ENCODE data around the gene LIN54. TPM values are rescaled to one million over a fixed set of nuclear protein-coding genes. Genes with fewer than 3 reads are reported as not detected.
A peak's percentile ranks its signal among the peaks of the same experiment; 100 is the strongest.
"Not testable (repeated sequence)": the region's sequence is repeated elsewhere in the genome, so short reads cannot be mapped to it uniquely, and the experiment has no call there.

Gene LIN54
- total RNA-seq, 1 experiment from 2014 or later = 11.4 TPM

DNA sequence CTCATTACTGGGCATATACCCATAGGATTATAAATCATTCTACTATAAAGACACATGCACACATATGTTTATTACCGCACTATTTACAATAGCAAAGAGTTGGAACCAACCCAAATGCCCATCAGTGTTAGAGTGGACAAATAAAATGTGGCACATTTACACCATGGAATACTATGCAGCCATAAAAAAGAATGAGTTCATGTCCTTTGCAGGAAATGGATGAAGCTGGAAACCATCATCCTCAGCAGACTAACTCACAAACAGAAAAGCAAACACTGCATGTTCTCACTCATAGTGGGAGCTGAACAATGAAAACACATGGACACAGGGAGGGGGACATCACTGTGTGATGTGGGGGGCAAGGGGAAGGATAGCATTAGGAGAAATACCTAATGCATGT is 13.0 kb upstream of the LIN54 start:
- H3K4me3 ChIP-seq (ENCODE audit: insufficient read depth, low read depth, low read length); H3K36me3 ChIP-seq (replicated peaks; ENCODE audit: control insufficient read depth, insufficient read depth, low read length); DNase-seq; H3K27me3 ChIP-seq (ENCODE audit: control insufficient read depth, insufficient read depth, low read length): not testable (repeated sequence)

DNA sequence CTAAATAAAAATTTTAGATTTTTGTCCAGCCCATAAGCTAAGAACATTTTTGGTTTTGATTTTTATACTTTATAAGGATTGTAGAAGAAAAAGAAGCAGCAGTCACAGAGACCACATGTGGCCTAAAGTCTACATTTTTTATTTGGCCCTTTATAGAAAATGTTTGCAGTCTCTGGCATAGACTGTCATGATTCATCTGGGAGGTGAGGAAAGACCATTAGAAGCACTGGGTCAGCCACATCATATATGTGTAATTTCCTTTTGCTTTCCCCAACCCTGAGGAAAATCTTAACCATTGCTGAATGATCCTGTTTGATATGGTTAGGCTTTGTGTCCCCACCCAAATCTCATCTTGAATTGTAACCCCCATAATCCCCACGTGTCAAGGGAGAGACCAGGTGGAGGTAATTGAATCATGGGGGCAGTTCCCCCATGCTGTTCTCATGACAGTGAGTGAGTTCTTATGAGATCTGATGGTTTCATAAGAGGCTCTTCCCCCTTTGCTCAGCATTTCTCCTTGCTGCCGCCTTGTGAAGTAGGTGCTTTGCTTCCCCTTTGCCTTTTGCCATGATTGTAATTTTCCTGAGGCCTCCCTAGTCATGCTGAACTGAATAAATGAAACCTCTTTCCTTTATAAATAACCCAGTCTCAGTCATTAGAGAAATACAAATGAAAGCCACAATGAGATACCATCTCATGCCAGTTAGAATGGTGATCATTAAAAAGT is 12.3 kb upstream of the LIN54 start:
- no peak overlapping the region for H3K4me3 ChIP-seq (ENCODE audit: insufficient read depth, low read depth, low read length)
- no peaks in the 10 kb centered on the region for H3K36me3 ChIP-seq (replicated peaks; ENCODE audit: control insufficient read depth, insufficient read depth, low read length)
- H3K27me3 ChIP-seq (ENCODE audit: control insufficient read depth, insufficient read depth, low read length) = no peaks in the 10 kb centered on the region
- DNase-seq = no peak

DNA sequence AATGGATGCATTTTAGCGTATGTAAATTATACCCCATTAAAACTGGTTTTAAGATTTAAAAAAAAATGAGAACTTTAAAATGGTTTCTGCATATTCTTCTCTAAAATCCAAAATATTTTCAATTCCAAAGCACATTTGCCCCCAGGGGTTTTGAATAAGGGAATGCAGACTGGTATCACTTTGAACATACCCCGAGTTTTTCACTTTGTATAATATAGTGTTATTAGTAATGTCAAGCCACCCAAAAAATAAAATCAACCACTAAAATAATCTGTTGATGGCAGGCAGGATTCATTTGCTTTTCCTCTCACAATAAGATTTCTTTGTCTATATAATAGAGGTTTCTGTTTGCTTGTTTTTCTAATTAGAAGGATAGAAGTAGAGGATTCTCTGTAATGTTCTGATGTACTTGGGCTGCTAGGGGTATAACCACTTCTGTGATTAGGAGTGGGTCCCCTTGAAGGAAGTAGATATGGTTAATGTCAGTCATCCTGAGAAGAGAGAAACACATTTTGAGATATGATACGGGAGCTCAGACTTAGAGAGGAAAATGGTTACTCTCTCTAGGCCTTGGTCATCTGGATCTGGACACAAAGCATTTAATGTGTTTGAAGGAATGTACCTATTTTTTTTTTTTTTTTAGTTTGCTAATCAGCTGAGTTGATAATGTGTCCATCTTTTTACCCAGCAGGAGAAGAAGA is 9.3 kb upstream of the LIN54 start:
- Histone ChIP-seq H3K4me3 (ENCODE audit: insufficient read depth, low read depth, low read length) (no peak overlapping the region), H3K27me3 (ENCODE audit: control insufficient read depth, insufficient read depth, low read length) (no peaks in the 10 kb centered on the region), H3K36me3 (replicated peaks; ENCODE audit: control insufficient read depth, insufficient read depth, low read length) (no peaks in the 10 kb centered on the region)
- DNase-seq = no peak

DNA sequence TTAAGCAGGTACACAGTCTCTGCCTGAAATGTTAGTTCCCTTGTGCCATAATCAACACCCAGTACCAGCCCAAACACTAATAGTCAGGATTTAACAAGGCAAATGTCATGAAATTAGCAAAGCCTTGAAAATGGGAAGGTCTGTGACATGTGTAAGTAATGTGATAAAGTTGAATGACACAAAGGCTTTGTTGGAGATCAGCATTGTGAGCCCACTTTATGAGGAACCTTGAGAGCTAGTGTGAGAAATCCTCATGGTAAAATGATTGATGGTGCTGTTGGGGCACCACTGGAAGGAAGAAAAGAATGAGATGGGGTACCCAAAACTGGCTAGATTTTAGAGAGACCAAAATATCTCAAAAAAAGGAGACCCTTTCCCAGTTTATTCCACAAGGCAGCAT is 3.3 kb upstream of the LIN54 start:
- Histone ChIP-seq H3K27me3 (ENCODE audit: control insufficient read depth, insufficient read depth, low read length) (peaks cover 8% of the 10 kb centered on the region), H3K36me3 (replicated peaks; ENCODE audit: control insufficient read depth, insufficient read depth, low read length) (no peaks in the 10 kb centered on the region), H3K4me3 (ENCODE audit: insufficient read depth, low read depth, low read length) (no peak overlapping the region)
- no peak for DNase-seq

DNA sequence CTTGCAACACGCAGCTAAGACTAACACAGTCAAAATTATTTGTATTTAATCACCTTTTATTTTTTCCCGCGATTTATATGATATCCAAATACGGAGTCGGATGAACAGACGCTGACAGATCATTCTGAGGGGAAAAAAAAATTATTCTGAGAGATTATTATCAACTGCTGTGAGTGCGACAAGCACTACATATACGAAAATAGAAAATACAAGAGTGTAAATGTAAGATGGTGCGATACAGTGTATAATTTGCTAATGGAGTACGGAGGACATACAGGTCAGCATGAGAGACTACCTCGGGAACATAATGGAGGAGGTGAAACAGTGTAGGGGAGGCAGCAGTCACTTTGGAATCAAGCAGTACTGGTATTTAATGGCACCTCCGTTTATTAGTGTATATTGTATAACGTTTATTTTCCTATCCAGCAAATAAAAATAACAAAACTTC is 2.8 kb upstream of the LIN54 start:
- no peak for DNase-seq
- Histone ChIP-seq H3K27me3 (ENCODE audit: control insufficient read depth, insufficient read depth, low read length) (peaks cover 8% of the 10 kb centered on the region), H3K4me3 (ENCODE audit: insufficient read depth, low read depth, low read length) (peak overlapping the region; percentile 42), H3K36me3 (replicated peaks; ENCODE audit: control insufficient read depth, insufficient read depth, low read length) (no peaks in the 10 kb centered on the region)

DNA sequence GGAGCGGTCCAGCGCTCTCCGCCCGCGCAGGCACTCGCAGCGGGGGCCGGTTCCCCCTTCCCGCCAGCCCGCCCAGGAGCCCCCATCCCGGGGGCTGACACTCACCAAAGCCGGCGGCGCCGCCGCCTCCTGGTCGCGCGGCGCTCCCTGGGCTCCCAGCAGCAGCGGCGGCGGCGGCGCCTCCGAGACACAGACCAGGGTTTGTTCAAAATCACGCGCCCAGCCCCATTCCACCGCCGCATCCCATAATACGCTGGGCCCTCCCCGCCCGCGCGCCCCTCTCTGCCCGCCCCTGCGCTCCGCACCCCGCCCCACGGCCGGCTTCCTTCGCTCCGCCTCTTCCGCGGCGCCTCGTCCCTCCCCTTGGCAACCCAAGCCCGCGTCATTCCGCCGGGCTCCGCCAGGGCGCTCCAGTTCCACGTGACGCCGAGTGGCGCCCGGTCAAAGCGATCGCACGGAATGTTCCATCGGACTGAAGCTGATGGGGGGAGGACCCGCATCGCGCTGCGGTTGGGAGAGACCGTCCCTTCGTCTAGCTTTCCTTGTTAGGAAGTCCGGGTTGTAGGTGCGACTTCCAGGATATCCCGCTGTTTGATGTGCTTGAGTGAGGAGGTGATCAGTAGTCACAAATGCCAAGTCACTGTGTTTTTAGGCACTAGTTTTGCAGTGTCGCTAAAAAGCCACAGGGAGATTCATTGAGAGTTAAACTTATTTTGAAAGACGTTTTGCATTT is 2.2 kb upstream of the LIN54 start:
- peaks cover 8% of the 10 kb centered on the region for H3K27me3 ChIP-seq (ENCODE audit: control insufficient read depth, insufficient read depth, low read length)
- H3K36me3 ChIP-seq (replicated peaks; ENCODE audit: control insufficient read depth, insufficient read depth, low read length) = no peaks in the 10 kb centered on the region
- peak overlapping the region; percentile 81 for H3K4me3 ChIP-seq (ENCODE audit: insufficient read depth, low read depth, low read length)
- DNase-seq = peak; percentile 97

DNA sequence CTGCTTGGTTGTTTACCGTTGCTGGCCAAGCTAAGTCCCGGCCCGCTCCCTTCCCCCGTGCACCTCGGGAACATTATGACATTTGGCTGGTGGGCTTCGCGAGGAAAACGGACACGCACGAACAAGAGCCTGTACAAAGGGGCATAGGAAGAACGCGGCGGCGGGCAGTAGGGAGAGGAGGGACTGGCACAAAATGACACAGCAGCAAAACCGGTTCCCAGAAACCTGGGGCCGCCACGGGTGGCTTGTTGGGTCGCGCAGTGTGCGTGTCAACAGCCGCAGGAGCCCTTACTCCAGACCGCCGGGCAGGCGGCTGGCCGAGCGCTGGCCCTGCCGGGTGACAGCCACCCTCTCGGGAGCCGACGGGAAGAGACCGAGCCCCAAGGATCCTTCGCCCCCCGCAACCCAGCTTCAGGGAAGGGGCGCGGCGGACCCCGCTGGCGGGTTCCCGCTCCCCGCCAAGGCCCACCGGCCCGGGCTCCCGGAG is 1.6 kb upstream of the LIN54 start:
- Histone ChIP-seq H3K4me3 (ENCODE audit: insufficient read depth, low read depth, low read length) (peak overlapping the region; percentile 81), H3K36me3 (replicated peaks; ENCODE audit: control insufficient read depth, insufficient read depth, low read length) (no peaks in the 10 kb centered on the region), H3K27me3 (ENCODE audit: control insufficient read depth, insufficient read depth, low read length) (peaks cover 8% of the 10 kb centered on the region)
- no peak for DNase-seq

DNA sequence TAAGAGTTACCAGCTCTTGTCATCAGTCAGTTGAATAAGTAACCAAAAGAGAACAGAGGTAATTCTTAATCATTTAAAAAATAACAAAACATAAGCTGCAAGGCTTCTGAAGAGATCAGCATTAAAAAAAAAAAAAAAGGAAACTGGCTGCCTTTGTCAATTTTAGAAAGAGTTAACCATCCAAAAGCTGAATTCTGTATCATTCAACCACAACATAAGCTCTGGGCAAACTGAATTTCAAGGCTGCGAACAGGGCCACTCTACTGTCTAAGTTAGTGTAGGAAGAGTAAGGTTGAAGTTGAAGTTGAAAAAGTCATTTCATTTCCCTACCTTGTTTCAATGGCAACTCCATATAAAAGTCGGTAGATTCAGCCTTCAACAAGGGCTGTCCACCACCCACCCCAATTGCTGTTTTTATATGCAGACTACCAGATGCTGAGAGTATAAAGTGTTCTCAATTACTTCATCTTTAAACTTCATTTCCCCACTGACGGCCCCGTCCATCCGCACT is 1.1 kb upstream of the LIN54 start:
- Histone ChIP-seq H3K36me3 (replicated peaks; ENCODE audit: control insufficient read depth, insufficient read depth, low read length) (no peaks in the 10 kb centered on the region), H3K27me3 (ENCODE audit: control insufficient read depth, insufficient read depth, low read length) (peaks cover 8% of the 10 kb centered on the region), H3K4me3 (ENCODE audit: insufficient read depth, low read depth, low read length) (peak overlapping the region; percentile 81)
- DNase-seq = peak; percentile 36

DNA sequence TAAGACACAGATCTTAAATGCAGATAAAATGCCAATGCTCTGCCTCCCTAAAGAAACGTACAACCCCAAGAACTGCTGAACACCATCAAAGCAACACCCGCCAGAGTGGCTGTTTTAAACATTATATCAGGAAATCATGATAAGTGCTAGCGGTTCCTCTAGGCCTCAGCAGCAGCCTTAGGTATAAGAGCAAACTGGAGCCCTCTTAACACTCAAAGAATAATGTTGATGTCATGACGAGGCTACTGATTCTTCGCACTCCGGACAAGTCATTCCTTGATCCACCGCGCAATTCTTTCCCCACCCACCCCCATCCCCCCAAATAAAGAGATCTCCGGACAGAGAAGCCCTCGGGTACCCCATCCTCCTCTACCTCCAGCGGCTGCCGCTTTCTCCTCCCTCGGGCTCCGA is 507 bp downstream of the LIN54 start:
- Histone ChIP-seq H3K27me3 (ENCODE audit: control insufficient read depth, insufficient read depth, low read length) (peaks cover 8% of the 10 kb centered on the region), H3K36me3 (replicated peaks; ENCODE audit: control insufficient read depth, insufficient read depth, low read length) (no peaks in the 10 kb centered on the region), H3K4me3 (ENCODE audit: insufficient read depth, low read depth, low read length) (peak overlapping the region; percentile 67)
- DNase-seq = no peak

DNA sequence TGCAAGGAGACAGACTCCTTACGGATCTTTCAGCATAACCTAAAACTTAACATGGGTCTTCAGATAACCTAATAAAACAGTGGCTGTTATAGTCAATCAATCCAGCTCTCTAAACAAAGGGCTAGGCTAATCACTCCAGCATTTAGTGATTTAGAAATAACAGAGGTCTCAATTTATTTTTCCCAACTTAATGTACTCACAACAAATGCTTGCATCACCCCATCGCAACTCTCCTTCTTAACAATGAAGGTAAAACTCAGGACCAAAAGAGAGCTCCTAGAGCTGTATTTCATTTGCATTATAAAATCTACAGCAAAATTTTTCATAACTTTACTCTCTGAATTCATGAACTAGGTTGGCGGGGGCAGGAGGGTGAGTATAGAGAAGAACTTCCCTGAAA is 1.1 kb downstream of the LIN54 start:
- DNase-seq = no peak
- H3K36me3 ChIP-seq (replicated peaks; ENCODE audit: control insufficient read depth, insufficient read depth, low read length) = no peaks in the 10 kb centered on the region
- peak overlapping the region; percentile 67; the same call in 1 of the 2 replicates for H3K4me3 ChIP-seq (ENCODE audit: insufficient read depth, low read depth, low read length)
- H3K27me3 ChIP-seq (ENCODE audit: control insufficient read depth, insufficient read depth, low read length) = peaks cover 8% of the 10 kb centered on the region

DNA sequence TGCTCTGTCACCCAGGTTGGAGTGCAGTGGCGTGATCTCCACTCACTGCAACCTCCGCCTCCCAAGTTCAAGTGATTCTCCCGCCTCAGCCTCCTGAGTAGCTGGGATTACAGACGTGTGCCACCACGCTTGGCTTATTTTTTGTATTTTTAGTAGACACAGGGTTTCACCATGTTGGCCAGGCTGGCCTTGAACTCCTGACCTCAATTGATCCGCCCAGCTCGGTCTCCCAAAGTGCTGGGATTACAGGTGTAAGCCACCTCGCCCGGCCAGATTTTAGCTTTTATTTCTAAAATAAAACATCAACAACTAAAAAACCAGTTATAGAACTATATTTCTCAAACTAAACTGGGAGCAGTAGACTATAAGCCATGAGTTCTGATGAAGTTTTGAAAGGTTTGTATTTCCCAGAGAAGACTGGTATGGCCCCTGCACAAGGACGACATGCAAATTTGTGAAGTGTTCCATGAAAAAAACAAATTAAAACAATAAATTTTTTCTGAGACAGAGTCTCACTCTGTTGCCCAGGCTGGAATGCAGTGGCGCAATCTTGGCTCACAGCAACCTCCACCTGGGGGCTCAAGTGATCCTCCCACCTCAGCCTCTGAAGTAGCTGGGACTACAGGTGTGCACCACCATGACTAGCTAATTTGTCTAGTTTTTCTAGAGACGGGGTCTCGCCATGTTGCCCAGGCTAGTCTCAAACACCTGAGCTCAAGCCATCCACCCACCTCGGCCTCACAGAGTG is 7.4 kb downstream of the LIN54 start:
- not testable (repeated sequence) for H3K4me3 ChIP-seq (ENCODE audit: insufficient read depth, low read depth, low read length); H3K36me3 ChIP-seq (replicated peaks; ENCODE audit: control insufficient read depth, insufficient read depth, low read length); DNase-seq; H3K27me3 ChIP-seq (ENCODE audit: control insufficient read depth, insufficient read depth, low read length)

DNA sequence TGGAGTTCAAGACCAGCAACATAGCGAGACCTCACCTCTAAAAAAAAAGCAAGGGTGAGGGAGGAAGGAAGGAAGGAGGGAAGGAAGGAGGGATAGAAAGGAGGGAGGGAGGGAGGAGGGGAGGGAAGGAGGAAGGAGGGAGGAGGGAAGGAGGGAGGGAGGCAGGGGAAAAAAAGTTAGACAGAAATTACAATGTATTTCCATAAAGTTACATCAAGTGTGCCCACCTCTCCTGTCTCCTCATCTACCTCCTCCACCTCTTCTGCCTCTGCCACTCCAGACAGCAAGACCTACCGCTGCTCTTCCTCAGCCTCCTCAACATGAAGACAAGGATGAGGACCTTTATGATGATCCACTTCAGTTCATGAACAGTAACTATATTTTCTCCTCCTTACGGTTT is 8.3 kb downstream of the LIN54 start:
- no peaks in the 10 kb centered on the region for H3K27me3 ChIP-seq (ENCODE audit: control insufficient read depth, insufficient read depth, low read length)
- DNase-seq = no peak
- no peak overlapping the region for H3K4me3 ChIP-seq (ENCODE audit: insufficient read depth, low read depth, low read length)
- H3K36me3 ChIP-seq (replicated peaks; ENCODE audit: control insufficient read depth, insufficient read depth, low read length) = no peaks in the 10 kb centered on the region

DNA sequence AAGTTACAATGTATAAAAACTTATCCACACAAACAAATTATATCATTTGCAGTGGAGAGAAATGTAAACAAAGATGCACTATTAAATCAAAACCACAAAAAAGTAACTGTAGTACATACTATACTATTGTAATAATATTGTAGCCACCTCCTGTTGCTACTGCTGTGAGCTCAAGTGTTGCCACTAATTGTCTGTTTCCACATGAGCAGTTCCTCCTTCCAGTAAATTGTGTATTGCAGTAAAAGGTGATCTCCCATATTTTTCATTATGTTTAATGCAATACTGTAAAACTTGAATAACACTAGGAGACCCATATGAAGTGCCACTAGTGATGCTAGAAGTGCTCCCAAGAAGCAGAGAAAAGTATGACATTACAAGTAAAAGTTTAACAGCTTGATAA is 11.7 kb downstream of the LIN54 start:
- DNase-seq = no peak

DNA sequence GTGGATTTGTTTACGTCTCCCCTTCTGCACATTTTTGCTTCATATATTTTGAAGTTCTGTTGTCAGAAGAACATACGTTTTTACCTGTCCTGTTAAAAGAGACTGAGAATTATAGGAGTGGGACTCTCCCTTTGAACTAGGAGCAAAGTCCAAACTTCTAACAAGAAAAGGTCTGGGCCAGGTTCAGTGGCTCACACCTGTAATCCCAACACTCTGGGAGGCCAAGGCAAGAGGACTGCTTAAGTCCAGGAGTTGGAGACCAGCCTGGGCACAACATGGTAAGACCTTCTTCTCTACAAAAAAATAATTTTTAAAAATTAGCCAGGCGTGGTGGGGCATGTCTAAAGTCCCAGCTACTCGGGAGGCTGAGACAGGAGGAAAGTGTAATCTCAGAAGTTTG is 15.8 kb downstream of the LIN54 start:
- no peak for DNase-seq
- no peak overlapping the region for H3K4me3 ChIP-seq (ENCODE audit: insufficient read depth, low read depth, low read length)
- no peaks in the 10 kb centered on the region for H3K36me3 ChIP-seq (replicated peaks; ENCODE audit: control insufficient read depth, insufficient read depth, low read length)
- H3K27me3 ChIP-seq (ENCODE audit: control insufficient read depth, insufficient read depth, low read length) = no peaks in the 10 kb centered on the region

More for the DNA sequence above, 11.7 kb downstream of the LIN54 start:
- no peaks in the 10 kb centered on the region for H3K27me3 ChIP-seq (ENCODE audit: control insufficient read depth, insufficient read depth, low read length)
- H3K4me3 ChIP-seq (ENCODE audit: insufficient read depth, low read depth, low read length) = no peak overlapping the region
- no peaks in the 10 kb centered on the region for H3K36me3 ChIP-seq (replicated peaks; ENCODE audit: control insufficient read depth, insufficient read depth, low read length)

Data from H7 (cell line).